Lower leg skin (tissue), 4 donors: ENCODE data around the gene OAS2. TPM values are rescaled to one million over a fixed set of nuclear protein-coding genes. Genes with fewer than 3 reads are reported as not detected.

Experiments
- DNase-seq, 2 donors: peaks; one replicate each; pipeline ENCODE4 v3.0.0-alpha.2; 2019; ENCODE audit warnings: low spot score in 2 of 2
- H3K4me3 ChIP-seq: fragments of 200-600 bp; sonication (generic); 2 replicates; pipeline ENCODE4 v1.5.1; 2017; ENCODE audit warnings: mild to moderate bottlenecking, low read depth; ENCODE audit not compliant: poor library complexity, severe bottlenecking
- CTCF ChIP-seq, 3 donors: fragments of 450-650 bp; IDR thresholded peaks; one replicate each; pipeline ENCODE4 v1.5.1; 2016; ENCODE audit warnings: antibody characterized with exemption in 3 of 3, mild to moderate bottlenecking in 3 of 3, moderate library complexity in 2 of 3
- POLR2A ChIP-seq, 2 donors: fragments of 450-650 bp; IDR thresholded peaks; one replicate each; pipeline ENCODE4 v1.6.1; 2016 to 2017; ENCODE audit warnings: antibody characterized with exemption in 2 of 2, mild to moderate bottlenecking in 1 of 2, moderate library complexity in 1 of 2
- WGBS, 2 donors: methylation state at CpG; one replicate each; pipeline ENCODE4 v1.1.5; 2018; 5-methylcytosine and 5-hydroxymethylcytosine counted together
- intact Hi-C: fragments of 100-400 bp; cut with DNase I; formaldehyde crosslinking; loops from one replicate; pipeline ENCODE4 v1.15.0; 2023; ENCODE audit warnings: low total_unique reads
- total RNA-seq, 4 donors: library from RNA; depleted of rRNA; stranded (reverse); fragments of >200 nt; gene quantifications; one replicate each; pipeline ENCODE4 v1.1.0, GENCODE V29; 2016

The OAS2 gene
- total RNA-seq, 4 donors from 2014 or later, result 2.6 to 3.8 (median 3.3) TPM

- WGBS, 2 donors, result 91 to 93% methylated on average over 9 of the region's 9 CpGs
- intact Hi-C loops, result no loop called here
- no peak overlapping the region for H3K4me3 ChIP-seq
- TF ChIP-seq CTCF (IDR thresholded peaks at IDR 0.05) (no peak), POLR2A (IDR thresholded peaks at IDR 0.05) (no peak)
- DNase-seq, result peak in 1 of 2 donors; percentile 45
Measured at GRCh38 chr12:112967306-112967705, 11.0 kb upstream of the OAS2 start.

DNA sequence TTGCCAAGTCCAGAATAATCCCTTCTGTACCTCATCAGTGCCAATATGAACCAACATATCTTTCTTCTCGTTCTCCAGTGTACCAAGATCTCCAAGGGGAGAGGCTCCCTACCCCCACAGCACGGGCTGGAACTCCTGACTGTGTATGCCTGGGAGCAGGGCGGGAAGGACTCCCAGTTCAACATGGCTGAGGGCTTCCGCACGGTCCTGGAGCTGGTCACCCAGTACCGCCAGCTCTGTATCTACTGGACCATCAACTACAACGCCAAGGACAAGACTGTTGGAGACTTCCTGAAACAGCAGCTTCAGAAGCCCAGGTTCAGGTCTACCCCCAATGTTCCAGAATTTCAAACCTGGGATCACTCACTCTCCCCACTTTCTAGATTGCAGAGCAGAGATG lies 10.5 kb upstream of the OAS2 start:
- TF ChIP-seq CTCF (IDR thresholded peaks at IDR 0.05), result no peak
- no peak for TF ChIP-seq POLR2A (IDR thresholded peaks at IDR 0.05)
- intact Hi-C loops, result no loop called here
- no peak for DNase-seq
- WGBS, 2 donors, result 95 to 100% methylated on average over 7 of the region's 7 CpGs
- H3K4me3 ChIP-seq, result no peak overlapping the region

- TF ChIP-seq CTCF (IDR thresholded peaks at IDR 0.05) (no peak), POLR2A (IDR thresholded peaks at IDR 0.05) (no peak)
- no peak overlapping the region for H3K4me3 ChIP-seq
- no peak for DNase-seq
- 93 to 96% methylated on average over 8 of the region's 8 CpGs for WGBS, 2 donors
- intact Hi-C loops, result no loop called here
Measured at GRCh38 chr12:112969547-112970306, 8.6 kb upstream of the OAS2 start.

DNA sequence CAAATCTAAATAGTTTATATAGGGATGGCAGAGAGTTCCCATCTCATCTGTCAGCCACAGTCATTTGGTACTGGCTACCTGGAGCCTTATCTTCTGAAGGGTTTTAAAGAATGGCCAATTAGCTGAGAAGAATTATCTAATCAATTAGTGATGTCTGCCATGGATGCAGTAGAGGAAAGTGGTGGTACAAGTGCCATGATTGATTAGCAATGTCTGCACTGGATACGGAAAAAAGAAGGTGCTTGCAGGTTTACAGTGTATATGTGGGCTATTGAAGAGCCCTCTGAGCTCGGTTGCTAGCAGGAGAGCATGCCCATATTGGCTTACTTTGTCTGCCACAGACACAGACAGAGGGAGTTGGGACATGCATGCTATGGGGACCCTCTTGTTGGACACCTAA lies 7.9 kb upstream of the OAS2 start:
- WGBS, 2 donors, result 89 to 95% methylated on average over 2 of the region's 2 CpGs
- no peak overlapping the region for H3K4me3 ChIP-seq
- intact Hi-C loops, result no loop called here
- no peak for DNase-seq
- TF ChIP-seq CTCF (IDR thresholded peaks at IDR 0.05), result no peak
- no peak for TF ChIP-seq POLR2A (IDR thresholded peaks at IDR 0.05)

DNA sequence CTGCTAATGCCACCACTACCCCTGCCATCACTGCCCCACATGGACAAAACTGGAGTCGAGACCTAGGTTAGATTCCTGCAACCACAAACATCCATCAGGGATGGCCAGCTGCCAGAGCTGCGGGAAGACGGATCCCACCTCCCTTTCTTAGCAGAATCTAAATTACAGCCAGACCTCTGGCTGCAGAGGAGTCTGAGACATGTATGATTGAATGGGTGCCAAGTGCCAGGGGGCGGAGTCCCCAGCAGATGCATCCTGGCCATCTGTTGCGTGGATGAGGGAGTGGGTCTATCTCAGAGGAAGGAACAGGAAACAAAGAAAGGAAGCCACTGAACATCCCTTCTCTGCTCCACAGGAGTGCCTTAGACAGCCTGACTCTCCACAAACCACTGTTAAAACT lies 7.1 kb upstream of the OAS2 start:
- TF ChIP-seq POLR2A (IDR thresholded peaks at IDR 0.05) (no peak), CTCF (IDR thresholded peaks at IDR 0.05) (no peak)
- 38 to 56% methylated on average over 4 to 5 of the region's 5 CpGs for WGBS, 2 donors
- no peak for DNase-seq
- H3K4me3 ChIP-seq, result no peak overlapping the region
- intact Hi-C loops, result no loop called here
